ENCODE data around the gene PCGF3.
A peak's percentile ranks its signal among the peaks of the same experiment; 100 is the strongest.

Gene PCGF3

DNA sequence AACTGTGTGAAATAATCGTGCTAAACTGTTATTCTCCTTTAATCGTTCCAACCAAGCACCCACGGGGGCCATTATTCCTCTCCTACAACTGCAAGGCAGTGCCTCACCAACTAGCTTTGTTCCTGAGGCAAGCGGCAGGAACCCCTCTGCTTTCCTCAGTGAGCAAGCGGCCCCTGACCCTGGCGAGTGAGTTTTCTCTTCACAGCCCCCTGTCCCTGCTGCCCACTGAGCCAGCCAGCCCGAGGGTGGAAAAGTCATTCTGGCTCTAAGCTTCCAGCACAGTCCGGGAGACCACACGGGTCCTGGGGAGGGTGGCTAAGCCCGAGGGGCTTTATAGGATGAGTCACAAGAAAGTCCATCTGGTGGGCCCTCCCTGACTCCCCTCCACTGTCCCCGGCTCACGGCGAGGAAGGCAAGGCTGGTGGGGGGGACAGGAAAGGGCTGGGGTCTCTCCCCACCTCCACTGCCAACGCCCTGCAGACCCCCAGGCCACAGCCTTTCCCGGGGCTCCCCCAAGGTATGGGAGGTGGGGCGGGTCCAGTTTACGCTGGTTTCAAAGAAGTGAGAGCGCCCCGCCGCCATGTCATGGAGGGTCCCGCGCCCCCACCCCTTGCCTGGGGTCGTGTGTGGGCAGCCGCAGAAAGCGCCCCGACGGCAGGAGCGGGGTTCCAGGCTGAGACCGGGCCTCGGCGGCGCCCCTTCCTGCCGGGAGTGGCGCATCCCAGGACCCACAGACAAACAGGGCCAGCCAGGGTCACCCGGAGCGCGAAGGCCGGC lies 75.3 kb downstream of the PCGF3 start:
- TF ChIP-seq CTCF (IDR thresholded peaks at IDR 0.05; ENCODE audit: control insufficient read depth, insufficient read depth, low read depth, low read length, missing control alignments), result no peak
- no peak for DNase-seq (ENCODE audit: low read depth)
- peak overlapping the region; percentile 81 for H3K4me3 ChIP-seq (ENCODE audit: control insufficient read depth, low read depth, low read length)

DNA sequence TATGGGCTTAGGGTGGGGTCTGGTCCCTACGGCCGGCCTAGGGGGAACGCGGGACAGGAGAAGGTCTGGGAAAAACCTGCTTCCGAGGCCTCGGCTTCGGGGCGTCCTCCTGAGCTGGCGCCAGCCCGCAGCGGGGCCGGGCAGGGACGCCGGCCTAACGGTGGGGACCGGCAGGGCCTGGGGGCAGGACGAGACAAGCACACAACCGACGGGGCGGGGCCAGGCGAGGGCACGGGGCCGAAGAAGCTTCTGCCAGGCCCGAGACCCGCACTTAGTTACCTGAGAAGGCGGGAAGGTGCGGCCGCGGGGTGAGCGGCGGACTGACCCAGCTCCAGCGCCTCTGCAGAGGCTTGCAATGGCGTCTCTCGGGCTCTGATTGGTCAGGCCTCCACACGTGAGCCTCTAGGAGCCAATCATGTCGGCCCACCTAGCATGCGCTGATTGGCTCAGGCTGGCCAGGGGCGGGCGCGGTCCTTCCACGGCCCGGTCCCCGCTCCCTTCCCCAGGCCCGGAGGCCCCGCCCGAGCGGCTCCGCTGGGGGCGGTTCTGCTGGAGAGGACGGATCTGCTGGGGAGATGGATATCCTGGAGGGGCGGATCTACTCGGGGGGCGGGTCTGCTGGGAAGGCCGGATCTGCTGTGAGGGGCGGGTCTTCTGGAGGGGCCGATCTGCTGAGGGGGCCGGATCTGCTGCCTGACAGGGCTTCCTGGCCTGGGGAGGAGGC lies 76.0 kb downstream of the PCGF3 start:
- TF ChIP-seq CTCF (IDR thresholded peaks at IDR 0.05; ENCODE audit: control insufficient read depth, insufficient read depth, low read depth, low read length, missing control alignments), result no peak
- DNase-seq (ENCODE audit: low read depth), result peak; percentile 94
- H3K4me3 ChIP-seq (ENCODE audit: control insufficient read depth, low read depth, low read length), result peak overlapping the region; percentile 81

GRCh38 chr4:784401-785331 lies 79.0 kb downstream of the PCGF3 start:
- no peak for TF ChIP-seq CTCF (IDR thresholded peaks at IDR 0.05; ENCODE audit: control insufficient read depth, insufficient read depth, low read depth, low read length, missing control alignments)
- H3K4me3 ChIP-seq (ENCODE audit: control insufficient read depth, low read depth, low read length), result no peak overlapping the region

GRCh38 chr4:785332-786073 lies 79.9 kb downstream of the PCGF3 start:
- TF ChIP-seq CTCF (IDR thresholded peaks at IDR 0.05; ENCODE audit: control insufficient read depth, insufficient read depth, low read depth, low read length, missing control alignments), result no peak
- H3K4me3 ChIP-seq (ENCODE audit: control insufficient read depth, low read depth, low read length), result no peak overlapping the region
- no peak for DNase-seq (ENCODE audit: low read depth)

More at GRCh38 chr4:784401-785331, 79.0 kb downstream of the PCGF3 start:
- no peak for DNase-seq (ENCODE audit: low read depth)

GRCh38 chr4:786074-786741 lies 80.6 kb downstream of the PCGF3 start:
- H3K4me3 ChIP-seq (ENCODE audit: control insufficient read depth, low read depth, low read length), result no peak overlapping the region
- DNase-seq (ENCODE audit: low read depth), result no peak
- no peak for TF ChIP-seq CTCF (IDR thresholded peaks at IDR 0.05; ENCODE audit: control insufficient read depth, insufficient read depth, low read depth, low read length, missing control alignments)

Data from AG09309 (cell line).